OCI-LY3 (cell line): ENCODE data around the gene HAP1.

Experiments used
- H2AFZ ChIP-seq: fragments of 200-600, 300-600 bp; shearing (Covaris generic); 2 replicates; pipeline ENCODE4 v1.6.0; 2014; ENCODE audit warnings: antibody characterized with exemption, low read depth, low read length
- H3K27ac ChIP-seq: fragments of 200-600, 300-600 bp; sonication (generic); 2 replicates; pipeline ENCODE4 v1.5.1; 2014; ENCODE audit warnings: mild to moderate bottlenecking, low read length, moderate library complexity, mixed read lengths
- H3K27me3 ChIP-seq: fragments of 200-600, 300-600 bp; sonication (generic); 2 replicates; pipeline ENCODE4 v1.6.1; 2014; ENCODE audit warnings: low read depth, low read length, mixed read lengths
- H3K36me3 ChIP-seq: fragments of 200-600, 300-600 bp; sonication (generic); replicated peaks from 2 replicates; pipeline ENCODE3; 2014; ENCODE audit warnings: low read depth, low read length, mixed read lengths
- H3K4me1 ChIP-seq: fragments of 300-600, 200-600 bp; sonication (generic); 2 replicates; pipeline ENCODE4 v1.6.1; 2014; ENCODE audit warnings: low read length, mixed read lengths
- H3K4me2 ChIP-seq: fragments of 200-600, 300-600 bp; sonication (generic); 2 replicates; pipeline ENCODE4 v1.6.1; 2014; ENCODE audit warnings: low read length, mixed read lengths
- H3K4me3 ChIP-seq: fragments of 300-600, 200-600 bp; sonication (generic); 2 replicates; pipeline ENCODE4 v1.5.1; 2014; ENCODE audit warnings: antibody characterized with exemption, mild to moderate bottlenecking, low read length, moderate library complexity
- H3K79me2 ChIP-seq: fragments of 300-600, 200-600 bp; shearing (Covaris generic); 2 replicates; pipeline ENCODE4 v1.6.1; 2014; ENCODE audit warnings: mild to moderate bottlenecking, low read length, mixed read lengths
- H3K9ac ChIP-seq: fragments of 300-600, 200-600 bp; shearing (Covaris generic); 2 replicates; pipeline ENCODE4 v1.6.0; 2014; ENCODE audit warnings: mild to moderate bottlenecking, low read length, moderate library complexity
- H3K9me3 ChIP-seq: fragments of 200-600, 300-600 bp; shearing (Covaris generic); 2 replicates; pipeline ENCODE4 v1.6.1; 2014; ENCODE audit warnings: low read length, mixed read lengths; ENCODE audit not compliant: insufficient read depth
- H4K20me1 ChIP-seq: fragments of 200-600, 300-600 bp; sonication (generic); 2 replicates; pipeline ENCODE4 v1.6.1; 2016; ENCODE audit warnings: low read length, mixed read lengths; ENCODE audit not compliant: insufficient read depth
- CTCF ChIP-seq: fragments of 200-600, 300-600 bp; sonication (generic); IDR thresholded peaks from 2 replicates; pipeline ENCODE4 v1.5.1; 2014; ENCODE audit warnings: antibody characterized with exemption, low read length, low read depth
- EZH2phosphoT487 ChIP-seq: fragments of 200-600 bp; shearing (Covaris generic); IDR thresholded peaks from 2 replicates; pipeline ENCODE4 v1.6.1; 2018; ENCODE audit warnings: antibody characterized with exemption, mixed run types, low read depth

HAP1 gene

GRCh38 chr17:41697122-41697962 lies 37.1 kb downstream of the HAP1 start:
- Histone ChIP-seq H3K4me3 (no peak overlapping the region), H4K20me1 (0 out of 2 replicates have a peak, but pooled peaks cover 3% of the 10 kb centered on the region), H3K36me3 (peaks cover 15% of the 10 kb centered on the region), H3K9me3 (no peaks in the 10 kb centered on the region), H3K4me1 (no peaks in the 10 kb centered on the region), H3K79me2 (no peaks in the 10 kb centered on the region), H3K27me3 (no peaks in the 10 kb centered on the region), H3K27ac (no peak overlapping the region), H3K4me2 (no peak overlapping the region; the same call in 1 of the 2 replicates), H2AFZ (no peak overlapping the region), H3K9ac (no peak overlapping the region)
- no peak for TF ChIP-seq CTCF
- TF ChIP-seq EZH2phosphoT487, result no peak

GRCh38 chr17:41695954-41696757 lies 38.3 kb downstream of the HAP1 start:
- no peak overlapping the region for H3K27ac ChIP-seq
- H4K20me1 ChIP-seq, result peaks cover 13% of the 10 kb centered on the region
- H3K4me1 ChIP-seq, result no peaks in the 10 kb centered on the region
- no peak overlapping the region for H2AFZ ChIP-seq
- no peak overlapping the region for H3K4me3 ChIP-seq
- no peaks in the 10 kb centered on the region for H3K27me3 ChIP-seq
- H3K36me3 ChIP-seq, result peaks cover 26% of the 10 kb centered on the region
- H3K4me2 ChIP-seq, result no peak overlapping the region
- H3K9me3 ChIP-seq, result no peaks in the 10 kb centered on the region
- peaks cover under 1% of the 10 kb centered on the region; the same call in 1 of the 2 replicates for H3K79me2 ChIP-seq
- H3K9ac ChIP-seq, result no peak overlapping the region
- TF ChIP-seq EZH2phosphoT487 (no peak), CTCF (peak; percentile 86)

GRCh38 chr17:41695134-41695661 lies 39.2 kb downstream of the HAP1 start:
- no peaks in the 10 kb centered on the region for H3K9me3 ChIP-seq
- H3K36me3 ChIP-seq, result peaks cover 36% of the 10 kb centered on the region
- H3K27ac ChIP-seq, result no peak overlapping the region
- peaks cover 5% of the 10 kb centered on the region for H3K4me1 ChIP-seq
- H4K20me1 ChIP-seq, result peaks cover 23% of the 10 kb centered on the region
- no peak overlapping the region for H3K4me3 ChIP-seq
- TF ChIP-seq CTCF (no peak), EZH2phosphoT487 (no peak)
- H2AFZ ChIP-seq, result no peak overlapping the region
- no peak overlapping the region for H3K9ac ChIP-seq
- H3K79me2 ChIP-seq, result peaks cover 10% of the 10 kb centered on the region
- no peaks in the 10 kb centered on the region for H3K27me3 ChIP-seq
- H3K4me2 ChIP-seq, result no peak overlapping the region
